K562 (cell line): ENCODE data around the gene PHLDB1. TPM values are rescaled to one million over a fixed set of nuclear protein-coding genes. Genes with fewer than 3 reads are reported as not detected.

Experiments
- ATAC-seq: fragments of 200-7000 bp; cut with Tn5 transposase; 3 replicates; pipeline ENCODE4 v1.9.1; 2020; ENCODE audit warnings: moderate library complexity
- BruUV-seq: library from RNA; stranded (reverse); fragments of 400-500 nt; replicated peaks from 2 replicates; lab custom pipeline; 2021; lab: Mats Ljungman, UMichigan
- CTCF ChIA-PET: fragments of 300-600 bp; formaldehyde crosslinking; extraction: SDS; loops from one replicate; lab custom pipeline; 2021; ENCODE audit warnings: low intra/inter-chr PET ratio; lab: Yijun Ruan, JAX
- POLR2A ChIA-PET: fragments of 300-600, 350-650 bp; sonication (Branson Sonifier 250); formaldehyde crosslinking; extraction: SDS; loops from one replicate; lab custom pipeline; 2021; ENCODE audit warnings: antibody characterized with exemption, inconsistent platforms; lab: Yijun Ruan, JAX
- DNase-seq, 4 experiments: peaks; one replicate each; pipeline versions ENCODE4 v3.0.0 to v3.0.0-alpha.2; 2011 to 2018; ENCODE audit warnings: low spot score in 3 of 4, mixed read lengths in 3 of 4; ENCODE audit errors: extremely low read depth in 1 of 4
- FAIRE-seq: peaks from 2 replicates; lab custom pipeline; 2011; peaks lifted over from hg19 to GRCh38; lab: Jason Lieb, UNC
- H2AFZ ChIP-seq: 2 replicates; pipeline ENCODE4 v1.6.0; 2011; ENCODE audit warnings: low read depth, low read length, control low read depth, inconsistent platforms
- H3K27ac ChIP-seq: fragments of 200-600 bp; 3 replicates; pipeline ENCODE4 v1.8.0; 2011; ENCODE audit warnings: low read depth, mild to moderate bottlenecking, control low read depth, inconsistent platforms, low read length, moderate library complexity, mixed read lengths; ENCODE audit errors: extremely low read depth
- H3K27me3 ChIP-seq, 2 experiments: fragments of 300-600 bp in 1 of 2; 2 replicates in 1 of 2; 3 replicates in 1 of 2; pipeline versions ENCODE4 v1.6.0 to v1.8.0; 2011; ENCODE audit warnings: inconsistent platforms in 2 of 2, low read length in 2 of 2, mild to moderate bottlenecking in 1 of 2, mixed read lengths in 1 of 2, moderate library complexity in 1 of 2; ENCODE audit not compliant: control insufficient read depth in 2 of 2, insufficient read depth in 2 of 2
- H3K36me3 ChIP-seq: fragments of 300-600 bp; 3 replicates; pipeline ENCODE4 v1.8.0; 2011; ENCODE audit warnings: mild to moderate bottlenecking, low read length, inconsistent platforms; ENCODE audit not compliant: control insufficient read depth, insufficient read depth
- H3K4me1 ChIP-seq, 2 experiments: fragments of 200-600 bp in 1 of 2; replicated peaks in 1 of 2; 2 replicates in 1 of 2; 3 replicates in 1 of 2; pipeline versions ENCODE4 v1.5.1 to v1.8.0; 2011; ENCODE audit warnings: inconsistent platforms in 2 of 2, low read length in 2 of 2, mild to moderate bottlenecking in 1 of 2, mixed read lengths in 1 of 2, moderate library complexity in 1 of 2; ENCODE audit not compliant: control insufficient read depth in 2 of 2, insufficient read depth in 2 of 2
- H3K4me2 ChIP-seq: 2 replicates; pipeline ENCODE4 v1.6.1; 2011; ENCODE audit warnings: low read length, control low read depth, inconsistent platforms, mixed read lengths; ENCODE audit not compliant: insufficient read depth
- H3K4me3 ChIP-seq: fragments of 200-600 bp; sonication (generic), shearing (Covaris generic); 2 replicates; pipeline ENCODE4 v1.5.1; 2016; ENCODE audit warnings: control low read depth, inconsistent platforms
- H3K79me2 ChIP-seq: fragments of 200-600 bp; 3 replicates; pipeline ENCODE4 v1.8.0; 2011; ENCODE audit warnings: low read length, inconsistent platforms; ENCODE audit not compliant: control insufficient read depth, insufficient read depth
- H3K9ac ChIP-seq, 2 experiments: 2 replicates each; pipeline versions ENCODE4 v1.6.0 to v1.6.1; 2011; ENCODE audit warnings: low read depth in 2 of 2, low read length in 2 of 2, control low read depth in 1 of 2, inconsistent platforms in 1 of 2, mild to moderate bottlenecking in 1 of 2, mixed read lengths in 1 of 2; ENCODE audit not compliant: insufficient read depth in 1 of 2
- H3K9me1 ChIP-seq: one replicate; pipeline ENCODE4 v1.6.0; 2011; ENCODE audit warnings: inconsistent platforms, mild to moderate bottlenecking, low read length, moderate library complexity; ENCODE audit not compliant: control insufficient read depth, insufficient read depth
- H3K9me3 ChIP-seq: replicated peaks from 2 replicates; pipeline ENCODE4 v1.5.1; 2011; ENCODE audit warnings: low read depth, low read length, inconsistent platforms; ENCODE audit not compliant: control insufficient read depth, insufficient read depth
- H4K20me1 ChIP-seq: replicated peaks from 2 replicates; pipeline ENCODE4 v1.6.1; 2011; ENCODE audit warnings: low read length, inconsistent platforms, mixed read lengths; ENCODE audit not compliant: control insufficient read depth, insufficient read depth
- NFIC ChIP-seq: fragments of 450-650 bp; IDR thresholded peaks from 2 replicates; pipeline ENCODE4 v1.6.1; 2017; ENCODE audit warnings: mild to moderate bottlenecking, inconsistent platforms
- NR2C1 ChIP-seq, 2 experiments: fragments of 450-650 bp; IDR thresholded peaks; 2 replicates each; pipeline ENCODE4 v1.6.1; 2017; ENCODE audit warnings: mild to moderate bottlenecking in 2 of 2, antibody characterized with exemption in 1 of 2, inconsistent platforms in 1 of 2, missing compliant biosample characterization in 1 of 2, missing genetic modification characterization in 1 of 2
- POLR2G ChIP-seq: fragments of 200-400 bp; formaldehyde crosslinking; IDR thresholded peaks from 2 replicates; pipeline ENCODE4 v1.6.1; 2017; ENCODE audit warnings: low read depth, mild to moderate bottlenecking, antibody characterized with exemption, low read length, moderate library complexity
- SPI1 ChIP-seq: IDR thresholded peaks from 2 replicates; pipeline ENCODE4 v1.6.1; 2011; ENCODE audit warnings: low read depth, low read length, control low read depth, borderline replicate concordance
- TCFL5 ChIP-seq: fragments of 250-450 bp; sonication (Bioruptor Pico); conservative IDR thresholded peaks from 2 replicates; pipeline ENCODE4 v1.6.1; 2021; ENCODE audit warnings: mild to moderate bottlenecking, moderate library complexity, matching md5 sums
- ZNF121 ChIP-seq: sonication (generic); formaldehyde crosslinking; conservative IDR thresholded peaks from 2 replicates; pipeline ENCODE4 v1.8.0; 2022; ENCODE audit warnings: missing genetic modification reagents
- WGBS: fragments of 100-300 bp; shearing (Covaris generic); methylation state at CpG from one replicate; pipeline ENCODE4 v1.1.6; 2016; ENCODE audit warnings: low coverage, mixed read lengths; ENCODE audit not compliant: insufficient coverage; ENCODE audit errors: missing lambda C conversion rate; 5-methylcytosine and 5-hydroxymethylcytosine counted together
- in situ Hi-C: fragments of 300-500 bp; cut with MboI; formaldehyde crosslinking; loops from 4 replicates; pipeline ENCODE4 v1.15.0; 2018; ENCODE audit warnings: inconsistent platforms, mixed read lengths
- intact Hi-C: fragments of 100-400 bp; cut with micrococcal nuclease; formaldehyde crosslinking; loops from 2 replicates; pipeline ENCODE4 v1.14.2; 2022
- polyA plus RNA-seq, 8 experiments: library from polyadenylated mRNA; depleted of rRNA in 4 of 8; stranded (reverse) in 5 of 8; unstranded in 3 of 8; fragments of >200 nt; fragmentation: Nextera tagmentation in 2 of 8; fragmentation: Illumina TruSeq in 1 of 8; extraction: Ambion mirVana in 2 of 8; extraction: Trizol in 1 of 8; gene quantifications; 2 replicates each; pipeline versions ENCODE4 v1.2.1 to v1.2.3, GENCODE V29; 2011 to 2014; ENCODE audit warnings: inconsistent platforms in 1 of 8, missing spikeins in 1 of 8
- total RNA-seq, 7 experiments: library from RNA; depleted of rRNA in 6 of 7; stranded (reverse); fragments of >200 nt in 6 of 7; fragmentation: Illumina TruSeq in 2 of 7; extraction: Trizol in 2 of 7; gene quantifications; 2 replicates each; pipeline versions ENCODE4 v1.2.1 to v1.2.3, GENCODE V29; 2011 to 2021; ENCODE audit warnings: low replicate concordance in 1 of 7

Gene PHLDB1
- total and polyA plus RNA-seq, 9 of the 15 experiments (the other 6 are each of a cell fraction or from before 2014, with no cell fraction given) = 2.0 to 28.7 (median 16.2) TPM

DNA sequence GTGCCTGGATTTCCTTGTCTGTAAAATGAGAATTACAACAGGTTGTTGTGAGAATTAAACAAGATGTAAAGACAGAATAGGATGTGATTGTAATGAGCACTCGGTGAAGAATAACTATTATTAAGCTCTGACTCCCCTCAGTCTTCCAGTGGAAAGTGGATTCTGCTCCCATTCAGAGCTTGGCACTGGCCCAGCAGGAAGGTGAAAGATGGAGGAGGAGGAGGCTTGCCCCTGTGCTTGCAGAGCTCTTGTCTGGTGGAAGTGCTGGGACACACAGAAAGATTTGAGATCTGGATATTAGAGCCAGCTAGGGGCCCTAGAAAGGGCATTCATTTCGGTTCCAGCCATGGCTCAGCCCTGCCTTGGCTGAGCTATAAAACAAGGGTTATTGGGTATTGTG, 28.2 kb downstream of the PHLDB1 start:
- DNase-seq = no peak
- no peak for TF ChIP-seq ZNF121 (CRISPR knock-in tag)
- TF ChIP-seq POLR2G = no peak
- peak; percentile 37; the same call in 1 of the 2 replicates for TF ChIP-seq NFIC
- Histone ChIP-seq H3K36me3 (peaks cover 36% of the 10 kb centered on the region; the same call in 2 of the 3 replicates), H3K4me3 (no peak overlapping the region), H3K4me1 (peaks cover 21 to 25% of the 10 kb centered on the region in 2 experiments; a peak in 4 of 5 replicates), H3K4me2 (0 out of 2 replicates have a peak overlapping the region, but pooled peaks have one; percentile 68), H3K79me2 (no peaks in the 10 kb centered on the region), H3K27me3 (no peaks in the 10 kb centered on the region), H2AFZ (peak overlapping the region; percentile 73; the same call in 1 of the 2 replicates), H3K9me3 (no peaks in the 10 kb centered on the region), H3K9me1 (peaks cover 3% of the 10 kb centered on the region), H3K27ac (no peak overlapping the region), H3K9ac (no peak overlapping the region; a peak in 1 of 4 replicates), H4K20me1 (no peaks in the 10 kb centered on the region)
- in situ Hi-C loops = no loop called here
- POLR2A ChIA-PET = interaction anchor here (1.0 to 1.8 kb wide), 6 partner anchors 7 to 31 kb away, joined by 3 to 6 read pairs (median 5); no protein-coding TSS in a partner anchor
- intact Hi-C loops = no loop called here
- no peak for ATAC-seq
- 60% methylated on average over 2 of the region's 2 CpGs for WGBS
- BruUV-seq = no TSS peak
- CTCF ChIA-PET = no interaction called here
- FAIRE-seq = peak; percentile 44

DNA sequence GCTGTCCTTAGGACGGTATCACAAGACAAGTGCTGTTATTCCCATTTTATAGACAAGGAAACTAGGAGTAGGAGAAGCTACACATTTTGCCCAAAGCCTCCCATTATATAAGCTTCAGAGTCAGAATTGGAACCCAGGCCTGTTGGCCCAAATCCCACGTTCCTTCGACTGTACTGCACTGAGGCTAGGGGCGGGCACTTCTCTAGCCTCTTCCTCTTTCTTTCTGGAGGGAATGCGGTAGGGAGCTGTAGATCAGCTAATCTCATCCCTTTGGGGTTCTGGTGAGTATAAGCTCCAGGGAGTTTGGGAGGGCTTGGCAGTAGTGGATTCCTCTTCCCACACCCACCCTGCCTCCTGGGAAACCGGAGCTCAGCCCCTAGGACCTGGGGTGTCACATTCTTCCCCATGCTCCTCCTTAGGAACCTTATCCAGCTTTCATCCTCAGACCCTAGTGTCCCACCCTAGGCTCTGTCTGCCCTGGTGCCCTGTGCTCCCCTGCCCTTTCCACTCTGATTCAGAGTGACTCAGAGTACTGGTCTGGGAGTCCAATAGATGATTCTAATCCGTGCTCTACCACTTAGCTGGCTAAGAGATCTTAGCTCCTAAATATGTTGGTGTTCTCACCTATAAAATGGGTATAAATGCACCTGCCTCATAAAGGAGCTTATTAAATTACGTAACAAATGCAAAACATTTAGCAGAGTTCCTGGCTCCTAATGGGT, 29.3 kb downstream of the PHLDB1 start:
- Histone ChIP-seq H3K4me2 (no peak overlapping the region), H3K9me1 (peaks cover 3% of the 10 kb centered on the region), H3K27me3 (no peaks in the 10 kb centered on the region), H3K9me3 (no peaks in the 10 kb centered on the region), H2AFZ (no peak overlapping the region), H3K4me1 (peaks cover 22 to 25% of the 10 kb centered on the region in 2 experiments; a peak in 4 of 5 replicates), H3K9ac (no peak overlapping the region; a peak in 1 of 4 replicates), H3K4me3 (no peak overlapping the region), H4K20me1 (no peaks in the 10 kb centered on the region), H3K27ac (no peak overlapping the region), H3K36me3 (peaks cover 41% of the 10 kb centered on the region; the same call in 2 of the 3 replicates), H3K79me2 (no peaks in the 10 kb centered on the region)
- BruUV-seq = no TSS peak
- ChIA-PET POLR2A (interaction anchor here (1.2 to 1.5 kb wide), 2 partner anchors 10 to 15 kb away, joined by 3 to 6 read pairs; no protein-coding TSS in a partner anchor), CTCF (no interaction called here)
- no peak for ATAC-seq
- no peak for DNase-seq
- in situ Hi-C loops (no loop called here), intact Hi-C loops (no loop called here)
- WGBS = 76% methylated on average over 8 of the region's 8 CpGs
- no peak for FAIRE-seq
- TF ChIP-seq SPI1 = peak; percentile 66; the same call in 1 of the 2 replicates
- no peak for TF ChIP-seq NR2C1 (IDR thresholded peaks at IDR 0.05)
- no peak for TF ChIP-seq NR2C1 (tag; IDR thresholded peaks at IDR 0.05)
- no peak for TF ChIP-seq TCFL5 (CRISPR knock-in tag)
